GM12892 (cell line): Measurements from ENCODE around the gene TPST1.

Source experiments
- POLR2A ChIP-seq: IDR thresholded peaks from 2 replicates; pipeline ENCODE4 v1.6.1; 2011; ENCODE audit warnings: low read depth, low read length, control low read depth
- POLR2AphosphoS5 ChIP-seq: IDR thresholded peaks from 2 replicates; pipeline ENCODE4 v1.6.1; 2011; ENCODE audit warnings: low read depth, low read length, control low read depth

DNA sequence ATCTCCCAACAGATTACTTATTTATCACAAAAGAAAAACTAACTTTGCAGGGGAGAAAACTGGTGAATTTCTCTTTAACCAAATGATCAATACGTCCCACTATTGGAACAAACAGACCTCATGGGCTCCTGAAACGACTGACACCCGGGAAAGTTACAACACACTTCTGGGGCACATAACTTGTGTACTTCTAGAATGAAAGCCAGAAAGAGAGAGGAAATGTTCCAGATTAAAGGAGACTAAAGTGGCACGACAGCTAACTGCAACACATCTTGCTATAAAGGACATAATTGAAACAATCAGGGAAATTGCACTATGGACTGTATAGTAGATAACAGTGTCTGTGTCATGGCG is 14.7 kb upstream of the TPST1 start:
- TF ChIP-seq POLR2A (no peak), POLR2AphosphoS5 (no peak)
